NT2/D1 (cell line): ENCODE measurements around the gene U2AF2.

Experiments
- YY1 ChIP-seq: IDR thresholded peaks from 2 replicates; pipeline ENCODE4 v1.6.1; 2011; ENCODE audit not compliant: insufficient read length, insufficient read depth
- ZNF274 ChIP-seq: IDR thresholded peaks from 2 replicates; pipeline ENCODE4 v1.6.1; 2011; ENCODE audit warnings: mild to moderate bottlenecking, low read depth, low read length

- TF ChIP-seq ZNF274 (no peak), YY1 (no peak)
Observed at GRCh38 chr19:55677572-55678028, 22.8 kb downstream of the U2AF2 start.
